SK-N-MC (cell line): ENCODE data around the gene SCP2D1.

Source experiments
- EZH2 ChIP-seq: fragments of 200-600 bp; sonication (generic); IDR thresholded peaks from one replicate; pipeline ENCODE4 v1.6.1; 2017; ENCODE audit warnings: antibody characterized with exemption
- POLR2AphosphoS5 ChIP-seq: IDR thresholded peaks from 2 replicates; pipeline ENCODE4 v1.6.1; 2012; ENCODE audit warnings: mild to moderate bottlenecking, low read depth, low read length, borderline replicate concordance

DNA sequence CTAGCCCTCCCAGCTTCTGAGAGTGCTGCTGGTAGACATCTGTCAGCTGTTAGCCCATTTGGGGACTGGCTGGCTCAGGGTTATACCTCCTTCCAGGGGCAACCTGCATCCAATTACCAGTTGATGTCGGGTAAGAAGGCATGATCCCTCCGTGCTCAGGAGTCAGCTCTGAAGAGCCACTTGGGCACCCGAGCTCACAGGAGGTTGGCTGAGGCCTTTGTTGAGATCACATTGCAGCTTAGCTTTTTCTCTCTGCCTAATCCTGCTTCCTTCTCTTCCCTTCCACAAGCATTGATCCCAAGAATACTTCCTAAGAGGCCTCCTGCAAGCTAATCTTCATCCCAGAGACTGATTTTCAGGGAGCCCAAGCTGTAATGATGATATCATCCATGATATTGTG lies 35.5 kb downstream of the SCP2D1 start:
- TF ChIP-seq EZH2 (no peak), POLR2AphosphoS5 (no peak)
